ENCODE measurements around the gene PIEZO1. TPM values are rescaled to one million over a fixed set of nuclear protein-coding genes. Genes with fewer than 3 reads are reported as not detected.

Gene PIEZO1
- total RNA-seq, 1 donor from 2014 or later: 318 TPM

- DNase-seq (ENCODE audit: low spot score): no peak
These were observed 15.2 kb downstream of the PIEZO1 start for GRCh38 chr16:88769617-88770460.

- DNase-seq (ENCODE audit: low spot score): no peak
These were observed 16.8 kb downstream of the PIEZO1 start for GRCh38 chr16:88768071-88768783.

- DNase-seq (ENCODE audit: low spot score): no peak
These were observed 17.4 kb downstream of the PIEZO1 start for GRCh38 chr16:88767546-88768070.

GRCh38 chr16:88766975-88767374, 18.0 kb downstream of the PIEZO1 start:
- no peak for DNase-seq (ENCODE audit: low spot score)

- no peak for DNase-seq (ENCODE audit: low spot score)
These were observed 20.1 kb downstream of the PIEZO1 start for GRCh38 chr16:88764913-88765349.

- DNase-seq (ENCODE audit: low spot score): no peak
These were observed 20.9 kb downstream of the PIEZO1 start for GRCh38 chr16:88764080-88764479.

- no peak for DNase-seq (ENCODE audit: low spot score)
These were observed 21.4 kb downstream of the PIEZO1 start for GRCh38 chr16:88763502-88764053.

- DNase-seq (ENCODE audit: low spot score): no peak
These were observed 22.1 kb downstream of the PIEZO1 start for GRCh38 chr16:88762941-88763340.

GRCh38 chr16:88762258-88762870, 22.7 kb downstream of the PIEZO1 start:
- DNase-seq (ENCODE audit: low spot score): no peak

GRCh38 chr16:88761830-88762229, 23.2 kb downstream of the PIEZO1 start:
- DNase-seq (ENCODE audit: low spot score): no peak

GRCh38 chr16:88761143-88761534, 23.9 kb downstream of the PIEZO1 start:
- no peak for DNase-seq (ENCODE audit: low spot score)

- DNase-seq (ENCODE audit: low spot score): no peak
These were observed 24.4 kb downstream of the PIEZO1 start for GRCh38 chr16:88760424-88761142.

- DNase-seq (ENCODE audit: low spot score): no peak
These were observed 25.1 kb downstream of the PIEZO1 start for GRCh38 chr16:88759976-88760350.

GRCh38 chr16:88759245-88759975, 25.6 kb downstream of the PIEZO1 start:
- no peak for DNase-seq (ENCODE audit: low spot score)

- DNase-seq (ENCODE audit: low spot score): no peak
These were observed 26.1 kb downstream of the PIEZO1 start for GRCh38 chr16:88758944-88759244.

- DNase-seq (ENCODE audit: low spot score): no peak
These were observed 26.6 kb downstream of the PIEZO1 start for GRCh38 chr16:88758227-88758943.

GRCh38 chr16:88755745-88756443, 29.1 kb downstream of the PIEZO1 start:
- no peak for DNase-seq (ENCODE audit: low spot score)

GRCh38 chr16:88754912-88755744, 29.9 kb downstream of the PIEZO1 start:
- no peak for DNase-seq (ENCODE audit: low spot score)

Measured in mesenteric fat pad (tissue), 1 donor.